ENCODE data around the gene EYS.

DNA sequence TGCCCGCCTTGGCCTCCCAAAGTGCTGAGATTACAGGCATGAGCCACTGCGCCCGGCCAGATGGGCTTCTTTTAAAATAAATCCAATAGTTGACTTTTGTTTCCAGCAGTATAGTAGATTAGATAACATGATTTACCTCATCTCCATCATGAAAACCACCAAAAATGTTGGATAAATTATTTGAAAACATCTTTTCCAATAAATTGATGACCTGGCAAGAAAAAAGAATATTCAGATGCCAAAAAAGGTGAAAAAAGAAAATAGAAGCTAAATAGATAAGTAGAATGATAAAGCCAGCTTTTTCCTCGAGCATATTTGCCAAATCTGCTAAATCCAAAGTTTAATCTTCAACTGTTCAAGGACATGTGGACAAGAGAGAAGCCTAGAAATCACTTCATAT is 1962.2 kb downstream of the EYS start:
- TF ChIP-seq, protein P1, sequence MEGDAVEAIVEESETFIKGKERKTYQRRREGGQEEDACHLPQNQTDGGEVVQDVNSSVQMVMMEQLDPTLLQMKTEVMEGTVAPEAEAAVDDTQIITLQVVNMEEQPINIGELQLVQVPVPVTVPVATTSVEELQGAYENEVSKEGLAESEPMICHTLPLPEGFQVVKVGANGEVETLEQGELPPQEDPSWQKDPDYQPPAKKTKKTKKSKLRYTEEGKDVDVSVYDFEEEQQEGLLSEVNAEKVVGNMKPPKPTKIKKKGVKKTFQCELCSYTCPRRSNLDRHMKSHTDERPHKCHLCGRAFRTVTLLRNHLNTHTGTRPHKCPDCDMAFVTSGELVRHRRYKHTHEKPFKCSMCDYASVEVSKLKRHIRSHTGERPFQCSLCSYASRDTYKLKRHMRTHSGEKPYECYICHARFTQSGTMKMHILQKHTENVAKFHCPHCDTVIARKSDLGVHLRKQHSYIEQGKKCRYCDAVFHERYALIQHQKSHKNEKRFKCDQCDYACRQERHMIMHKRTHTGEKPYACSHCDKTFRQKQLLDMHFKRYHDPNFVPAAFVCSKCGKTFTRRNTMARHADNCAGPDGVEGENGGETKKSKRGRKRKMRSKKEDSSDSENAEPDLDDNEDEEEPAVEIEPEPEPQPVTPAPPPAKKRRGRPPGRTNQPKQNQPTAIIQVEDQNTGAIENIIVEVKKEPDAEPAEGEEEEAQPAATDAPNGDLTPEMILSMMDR (IDR thresholded peaks at IDR 0.05): no peak
- TF ChIP-seq KDM1A (IDR thresholded peaks at IDR 0.05; ENCODE audit: low read depth) (no peak), EP300 (IDR thresholded peaks at IDR 0.05) (no peak), HOXB13 (CRISPR knock-in tag; IDR thresholded peaks at IDR 0.05; ENCODE audit: low read depth) (no peak), HDAC2 (IDR thresholded peaks at IDR 0.05) (no peak), POLR2AphosphoS2 (conservative IDR thresholded peaks at IDR 0.05; ENCODE audit: low read length) (no peak), RFX5 (IDR thresholded peaks at IDR 0.05) (no peak), MAFK (IDR thresholded peaks at IDR 0.05; ENCODE audit: partially characterized antibody) (peak; percentile 65), POLR2A (IDR thresholded peaks at IDR 0.05; ENCODE audit: low read length) (no peak)
- TF ChIP-seq, protein P2, sequence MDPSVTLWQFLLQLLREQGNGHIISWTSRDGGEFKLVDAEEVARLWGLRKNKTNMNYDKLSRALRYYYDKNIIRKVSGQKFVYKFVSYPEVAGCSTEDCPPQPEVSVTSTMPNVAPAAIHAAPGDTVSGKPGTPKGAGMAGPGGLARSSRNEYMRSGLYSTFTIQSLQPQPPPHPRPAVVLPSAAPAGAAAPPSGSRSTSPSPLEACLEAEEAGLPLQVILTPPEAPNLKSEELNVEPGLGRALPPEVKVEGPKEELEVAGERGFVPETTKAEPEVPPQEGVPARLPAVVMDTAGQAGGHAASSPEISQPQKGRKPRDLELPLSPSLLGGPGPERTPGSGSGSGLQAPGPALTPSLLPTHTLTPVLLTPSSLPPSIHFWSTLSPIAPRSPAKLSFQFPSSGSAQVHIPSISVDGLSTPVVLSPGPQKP (IDR thresholded peaks at IDR 0.05; ENCODE audit: low read depth, low read length): no peak

All from A549 (cell line).